ENCODE data around the gene C17orf100.

Gene C17orf100

GRCh38 chr17:6651354-6651918 lies at the start of gene C17orf100, which contains the start of gene MED31:
Gene C17orf100, plus strand, starts transcription at chr17:6651762. Its CDS starts 152 bp downstream, at chr17:6651914.
Gene MED31, minus strand, starts transcription at chr17:6651605. Its CDS starts 77 bp downstream, at chr17:6651528.
- DNase-seq (ENCODE audit: low read depth), result peak; percentile 75

- no peak for DNase-seq (ENCODE audit: low read depth)
These were observed 49.4 kb upstream of the C17orf100 start for GRCh38 chr17:6602141-6602540.

DNA sequence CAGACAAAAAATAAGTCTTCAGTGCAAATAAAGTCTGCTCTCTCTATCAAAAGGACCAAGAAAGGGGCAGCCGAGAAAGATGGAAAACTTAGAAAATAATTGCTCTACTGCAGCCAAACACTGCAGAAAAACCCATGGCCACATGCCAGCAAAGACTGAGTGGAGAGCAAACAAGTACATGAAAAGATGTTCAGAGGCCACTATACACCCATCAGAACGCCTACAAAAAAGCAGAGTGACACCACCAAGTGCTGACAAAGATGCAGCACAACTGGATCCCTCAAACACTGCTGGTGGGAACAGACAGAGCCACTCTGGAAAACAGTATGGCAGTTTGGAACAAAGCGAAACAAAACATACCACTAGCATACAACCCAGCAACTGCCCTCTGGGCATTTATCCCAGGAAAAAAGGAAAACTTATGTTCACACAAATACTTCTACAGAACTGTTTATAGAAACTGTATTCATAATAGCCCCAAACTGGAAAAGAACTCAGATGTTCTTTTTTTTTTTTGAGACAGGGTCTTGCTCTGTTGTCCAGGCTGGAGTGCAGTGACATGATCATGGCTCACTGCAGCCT lies 47.7 kb upstream of the C17orf100 start:
- no peak for DNase-seq (ENCODE audit: low read depth)

- no peak for DNase-seq (ENCODE audit: low read depth)
These were observed 46.4 kb upstream of the C17orf100 start for GRCh38 chr17:6605142-6605541.

GRCh38 chr17:6608321-6608720 lies 43.2 kb upstream of the C17orf100 start:
- DNase-seq (ENCODE audit: low read depth), result no peak

DNA sequence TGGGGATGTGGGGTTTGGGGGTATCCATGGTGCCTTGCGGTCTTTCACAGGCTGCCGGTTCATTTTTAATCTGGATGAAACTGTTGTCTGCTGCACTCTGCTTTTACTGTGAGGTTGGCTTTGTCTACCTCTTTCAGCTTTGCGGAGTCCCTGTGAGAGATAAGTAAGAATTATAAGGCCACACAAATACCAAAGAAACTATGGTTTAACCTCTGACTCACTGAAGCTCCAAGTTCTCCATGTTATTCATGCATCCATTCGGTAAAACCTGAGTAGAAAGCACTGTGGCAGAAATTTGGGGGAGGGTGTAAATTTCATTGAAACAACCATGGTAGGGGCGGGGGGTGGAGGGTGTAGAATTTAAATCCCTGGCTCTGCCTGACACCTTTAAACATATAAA lies 41.6 kb upstream of the C17orf100 start:
- no peak for DNase-seq (ENCODE audit: low read depth)

- no peak for DNase-seq (ENCODE audit: low read depth)
These were observed 40.3 kb upstream of the C17orf100 start for GRCh38 chr17:6611231-6611630.

GRCh38 chr17:6623941-6624340 lies 27.6 kb upstream of the C17orf100 start:
- DNase-seq (ENCODE audit: low read depth), result no peak

GRCh38 chr17:6626616-6627015 lies 24.9 kb upstream of the C17orf100 start:
- no peak for DNase-seq (ENCODE audit: low read depth)

DNA sequence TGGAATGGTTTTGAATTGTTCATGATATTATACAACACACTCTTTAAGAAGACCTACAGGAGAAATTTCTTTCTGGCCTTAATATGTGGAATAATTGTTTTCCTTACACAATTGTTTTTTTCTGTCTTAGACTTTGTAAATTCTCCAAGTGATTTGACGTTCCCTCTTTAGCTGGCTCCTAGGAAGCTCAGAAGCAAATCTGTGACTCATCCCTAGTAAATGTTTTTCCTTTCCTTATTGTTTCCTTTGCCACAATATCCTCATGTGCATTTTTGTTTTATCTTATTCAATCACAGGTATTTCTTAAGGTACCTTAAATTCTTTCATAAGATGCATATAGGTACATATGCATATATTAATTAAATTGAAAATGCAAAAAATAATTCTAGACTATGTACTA lies 24.5 kb upstream of the C17orf100 start:
- no peak for DNase-seq (ENCODE audit: low read depth)

DNA sequence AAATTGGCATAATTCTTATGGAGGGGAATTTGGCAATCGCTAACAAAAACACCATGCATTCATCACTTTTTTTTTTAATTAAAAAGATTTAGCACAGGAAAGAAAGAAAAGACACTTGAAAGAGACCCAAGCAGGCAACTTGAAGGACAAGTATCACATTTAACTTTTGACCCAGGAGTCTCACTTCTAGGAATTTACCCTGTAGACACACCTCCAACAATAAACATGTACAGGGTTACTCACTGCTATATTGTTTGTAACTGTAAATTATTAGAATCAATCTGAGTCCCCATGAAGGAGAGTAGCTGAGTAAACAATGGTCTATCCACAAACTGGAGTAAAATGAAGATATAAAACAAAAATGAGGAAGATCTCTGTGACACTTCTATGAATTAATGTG lies 21.2 kb upstream of the C17orf100 start:
- DNase-seq (ENCODE audit: low read depth), result no peak

- DNase-seq (ENCODE audit: low read depth), result no peak
These were observed 19.0 kb upstream of the C17orf100 start for GRCh38 chr17:6632530-6632929.

GRCh38 chr17:6633263-6633662 lies 18.3 kb upstream of the C17orf100 start:
- DNase-seq (ENCODE audit: low read depth), result no peak

GRCh38 chr17:6636105-6636504 lies 15.5 kb upstream of the C17orf100 start:
- no peak for DNase-seq (ENCODE audit: low read depth)

DNA sequence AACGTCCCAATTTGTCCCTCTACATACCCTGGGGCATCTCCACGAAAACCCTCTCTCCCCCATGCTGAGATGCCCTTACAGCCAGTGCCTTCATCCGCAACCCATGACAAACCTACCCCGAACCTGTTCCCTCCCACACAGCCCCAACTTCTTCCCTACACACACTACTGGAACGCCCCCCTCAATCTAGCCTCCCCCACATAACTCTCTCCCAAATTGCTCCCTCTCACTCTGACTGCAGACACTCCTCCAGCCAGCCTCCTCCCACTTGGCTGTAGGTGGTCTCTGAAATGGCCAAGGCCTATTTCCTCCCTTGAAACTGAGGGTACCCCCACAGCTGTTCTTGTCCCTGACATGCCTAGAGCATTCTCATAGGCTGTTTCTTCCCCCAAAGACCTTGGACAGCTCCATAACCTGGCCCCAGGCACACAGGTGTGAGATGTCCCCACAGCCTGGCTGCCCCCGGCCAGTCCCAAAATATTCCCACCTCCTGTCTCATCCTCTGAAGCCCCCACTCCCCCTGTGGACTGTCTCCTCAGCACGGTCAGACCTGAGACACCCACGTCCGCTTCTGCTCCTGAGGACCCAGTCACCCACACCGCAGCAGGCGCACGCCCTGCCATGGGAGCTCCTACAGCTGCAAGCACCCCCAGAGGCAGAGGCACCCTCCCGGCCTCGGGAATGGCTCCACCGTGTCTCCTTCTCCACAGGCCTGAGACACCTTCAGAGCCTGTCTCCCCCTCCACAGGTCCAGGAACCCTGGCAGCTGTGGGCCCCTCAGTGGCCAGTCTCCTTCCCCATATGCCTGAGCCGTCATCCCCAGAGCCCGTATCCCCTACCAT lies 14.7 kb upstream of the C17orf100 start:
- DNase-seq (ENCODE audit: low read depth), result no peak

DNA sequence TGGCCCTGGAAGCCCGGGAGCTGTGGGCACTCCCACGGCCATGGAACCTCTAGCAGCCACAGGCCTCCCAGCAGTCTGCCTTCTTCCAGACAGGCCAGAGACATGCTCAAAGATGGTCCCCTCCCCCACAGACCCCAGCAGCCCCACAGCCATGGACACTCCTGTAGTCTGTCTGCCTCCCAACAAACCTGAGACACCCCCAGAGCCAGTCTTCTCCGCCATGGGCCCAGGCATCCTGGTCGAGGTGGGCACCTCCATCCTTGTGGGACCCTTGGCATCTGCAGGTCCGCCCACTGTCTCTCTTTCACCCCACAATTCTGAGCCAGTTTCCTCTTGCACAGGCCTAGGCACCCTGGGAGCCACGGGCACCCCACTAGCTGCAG lies 14.1 kb upstream of the C17orf100 start:
- DNase-seq (ENCODE audit: low read depth), result no peak

DNA sequence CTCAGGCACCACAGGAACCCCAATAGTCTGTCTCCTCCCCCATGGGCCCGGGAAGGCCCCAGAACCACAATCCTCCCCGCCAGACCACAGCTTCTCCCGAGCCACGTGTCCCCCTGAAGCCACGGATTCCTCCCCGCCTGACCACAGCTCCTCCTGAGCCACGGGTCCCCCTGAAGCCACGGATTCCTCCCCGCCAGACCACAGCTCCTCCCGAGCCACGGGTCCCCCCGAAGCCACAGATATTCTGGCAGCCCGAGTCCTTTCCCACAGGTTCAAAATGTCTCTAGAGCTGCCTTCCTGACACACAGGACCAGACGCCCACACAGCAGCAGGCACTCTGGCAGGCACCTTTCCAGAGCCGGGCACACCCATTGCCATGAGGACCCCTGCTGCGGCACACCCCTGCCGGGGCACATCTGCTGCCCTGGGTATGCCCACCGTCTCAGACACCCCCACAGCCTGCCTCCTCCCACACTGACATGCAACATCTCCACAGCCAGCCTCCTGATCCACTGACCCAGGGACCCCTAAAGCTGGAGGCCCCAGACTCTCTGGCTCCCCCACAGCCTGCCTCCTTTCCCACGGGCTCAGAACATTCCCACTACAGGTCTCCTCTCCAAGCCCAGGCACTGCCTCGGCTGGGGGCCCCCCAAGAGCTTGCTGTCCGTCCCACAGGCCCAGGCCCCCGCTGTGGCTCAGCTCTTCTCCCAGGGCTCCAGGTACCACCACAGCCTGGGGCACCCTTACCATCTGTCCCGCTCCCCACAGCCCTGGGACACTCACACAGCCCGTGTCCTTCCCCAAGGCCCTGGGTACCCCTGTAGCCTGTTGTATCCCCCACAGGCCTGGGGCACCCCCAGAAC lies 13.3 kb upstream of the C17orf100 start:
- no peak for DNase-seq (ENCODE audit: low read depth)

- no peak for DNase-seq (ENCODE audit: low read depth)
These were observed 12.5 kb upstream of the C17orf100 start for GRCh38 chr17:6639014-6639585.

- no peak for DNase-seq (ENCODE audit: low read depth)
These were observed 11.7 kb upstream of the C17orf100 start for GRCh38 chr17:6639586-6640535.

- peak; percentile 74 for DNase-seq (ENCODE audit: low read depth)
These were observed 10.9 kb upstream of the C17orf100 start, which contains the start of the genes KIAA0753 and TXNDC17 for GRCh38 chr17:6640536-6641246. Gene KIAA0753, minus strand, starts transcription at chr17:6640711. Its CDS starts 5,608 bp downstream, at chr17:6635103. Gene TXNDC17, plus strand, starts transcription at chr17:6641060. Its CDS starts 23 bp downstream, at chr17:6641083.

All from fibroblast of the conjunctiva (primary cell).